GM23248 (cell line): ENCODE measurements around the gene SIPA1.

Experiments used
- EZH2 ChIP-seq: fragments of 200-600 bp; sonication (generic); IDR thresholded peaks from 2 replicates; pipeline ENCODE4 v1.6.1; 2018; ENCODE audit warnings: antibody characterized with exemption, mild to moderate bottlenecking; ENCODE audit not compliant: insufficient read depth, poor library complexity, severe bottlenecking
- EZH2phosphoT487 ChIP-seq: fragments of 200-600 bp; sonication (generic); IDR thresholded peaks from 2 replicates; pipeline ENCODE4 v1.6.1; 2018; ENCODE audit warnings: antibody characterized with exemption, moderate library complexity, mild to moderate bottlenecking, low read depth; ENCODE audit not compliant: insufficient read depth

DNA sequence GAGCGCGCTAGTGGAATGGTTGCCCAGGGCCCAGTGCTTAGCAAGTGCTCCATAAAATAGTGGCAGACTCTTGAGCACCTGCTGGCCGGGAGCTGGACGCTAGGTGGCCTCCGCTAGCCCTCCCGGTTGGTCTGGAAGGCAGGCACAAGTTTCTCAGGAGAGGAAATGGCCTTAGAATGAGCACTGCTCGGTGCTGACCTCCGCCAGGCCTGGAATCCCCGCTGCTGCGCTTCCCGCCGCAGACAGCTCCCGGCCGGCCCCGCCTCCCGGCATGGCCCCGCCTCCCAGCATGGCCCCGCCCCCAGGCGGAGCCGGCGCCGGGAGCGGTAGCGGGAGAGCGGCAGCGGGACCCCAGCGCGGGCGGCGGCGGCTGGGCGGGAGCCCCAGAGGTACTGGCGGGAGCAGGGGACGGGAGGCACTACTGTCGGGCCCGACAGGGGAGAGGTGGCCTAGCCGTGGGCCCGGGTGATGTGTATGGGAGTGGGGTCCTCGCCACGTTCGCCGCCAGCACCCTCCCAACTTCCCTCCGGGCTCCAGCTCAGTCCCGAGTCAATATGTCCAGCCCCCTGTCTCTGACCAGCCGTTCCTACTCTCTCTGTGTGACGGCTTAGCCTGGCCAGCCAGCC is at the start of gene SIPA1:
- no peak for TF ChIP-seq EZH2phosphoT487
- TF ChIP-seq EZH2 = no peak
